Fibroblast of the aortic adventitia (primary cell): ENCODE measurements around the gene PPFIA3. TPM values are rescaled to one million over a fixed set of nuclear protein-coding genes. Genes with fewer than 3 reads are reported as not detected.
A peak's percentile ranks its signal among the peaks of the same experiment; 100 is the strongest.

Source experiments
- DNase-seq: peaks from one replicate; pipeline ENCODE4 v3.0.0-alpha.2; 2010; ENCODE audit warnings: low read depth
- H3K4me3 ChIP-seq: 2 replicates; pipeline ENCODE4 v1.5.1; 2011; ENCODE audit warnings: low read depth, mild to moderate bottlenecking, control low read depth, low read length, moderate library complexity
- CTCF ChIP-seq: IDR thresholded peaks from 2 replicates; pipeline ENCODE4 v1.5.1; 2011; ENCODE audit warnings: mild to moderate bottlenecking, low read length, control low read depth, inconsistent platforms; ENCODE audit not compliant: insufficient read depth
- total RNA-seq: library from RNA; depleted of rRNA; stranded (reverse); fragments of >200 nt; gene quantifications from 2 replicates; pipeline ENCODE4 v1.2.3, GENCODE V29; 2012; ENCODE audit warnings: low replicate concordance

Gene PPFIA3
- total RNA-seq, 1 donor = 0.99 TPM

GRCh38 chr19:49110567-49110966, 8.8 kb upstream of the PPFIA3 start:
- DNase-seq = peak; percentile 80
- no peak for TF ChIP-seq CTCF
- H3K4me3 ChIP-seq = no peak overlapping the region

GRCh38 chr19:49111218-49111998, 7.9 kb upstream of the PPFIA3 start:
- no peak for DNase-seq
- TF ChIP-seq CTCF = no peak
- no peak overlapping the region for H3K4me3 ChIP-seq

- TF ChIP-seq CTCF = peak; percentile 32
- peak within 1 kb of the TSS; percentile 83 for H3K4me3 ChIP-seq
- peak; percentile 46 for DNase-seq
These were observed 5.3 kb upstream of the PPFIA3 start, which contains the start of gene LIN7B for GRCh38 chr19:49113762-49114629. TSS of gene LIN7B (plus strand) at chr19:49114370. CDS start at chr19:49114405, 35 bp downstream.

GRCh38 chr19:49114630-49115363, 4.5 kb upstream of the PPFIA3 start:
- peak; percentile 47 for DNase-seq
- H3K4me3 ChIP-seq = peak overlapping the region; percentile 83
- TF ChIP-seq CTCF = no peak

- DNase-seq = no peak
- no peak for TF ChIP-seq CTCF
- H3K4me3 ChIP-seq = no peak overlapping the region
These were observed 2.8 kb upstream of the PPFIA3 start for GRCh38 chr19:49116544-49116943.
